Stimulated activated CD8-positive, alpha-beta memory T cell treated with anti-CD3 and anti-CD28 coated beads, Interleukin-2, amount 100 ng/mL, for 1 hour (primary cell): ENCODE results near the gene PSKH1.
"Not testable (repeated sequence)": the region's sequence is repeated elsewhere in the genome, so short reads cannot be mapped to it uniquely, and the experiment has no call there.

ENCODE experiments used
- DNase-seq, 2 donors: peaks; one replicate each; pipeline ENCODE4 v3.0.0-alpha.2; 2020; ENCODE audit warnings: low read depth in 2 of 2

Gene PSKH1

DNA sequence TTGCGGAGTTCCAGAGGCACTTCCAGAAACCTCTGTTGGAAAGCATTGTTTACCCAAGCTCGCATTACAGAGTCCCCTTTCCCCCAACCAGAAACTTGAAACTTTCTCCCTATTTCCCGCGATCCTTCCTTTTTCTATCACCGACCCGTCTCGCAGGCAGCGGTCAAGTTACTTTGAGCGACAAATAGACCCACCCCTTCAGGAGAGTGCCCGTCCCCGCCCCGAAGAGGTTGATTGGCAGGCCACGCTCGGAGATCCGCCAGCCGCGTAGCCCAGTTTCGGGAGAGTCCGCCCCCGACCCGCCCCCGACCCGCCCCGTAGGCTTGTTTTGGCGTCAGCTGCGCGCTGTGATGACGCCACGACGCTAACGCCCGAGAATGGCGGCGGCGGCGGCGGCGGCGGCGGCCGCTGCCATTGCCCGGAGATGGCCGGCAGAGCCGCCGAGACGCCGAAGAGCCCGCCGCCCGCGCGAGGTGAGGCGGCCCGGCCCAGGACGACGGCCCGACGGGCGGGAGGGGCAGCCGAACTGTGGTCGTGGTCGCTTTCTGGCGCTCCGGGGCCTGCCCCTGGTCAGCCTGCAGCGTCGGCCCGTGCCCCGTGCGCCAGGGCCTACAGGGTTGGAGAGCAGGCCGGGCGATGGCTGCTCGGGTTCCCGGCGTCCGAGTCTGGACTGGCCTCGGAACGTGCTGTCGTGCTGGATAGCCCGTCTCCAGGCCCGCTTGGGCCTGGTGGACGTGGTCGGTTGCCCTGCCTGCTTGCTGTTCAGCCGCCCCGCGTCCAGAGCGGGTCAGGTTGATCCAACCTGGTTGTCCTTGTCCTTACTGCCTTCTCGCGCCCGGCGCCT lies at the start of gene PSKH1:
Gene PSKH1, plus strand, starts transcription at position 356 of the 844 bp plus-strand sequence. CDS start 15,496 bp downstream, outside the sequence.
- DNase-seq, result peak; percentile 83 to 89

GRCh38 chr16:67843343-67843765 lies 49.7 kb upstream of the PSKH1 start:
- DNase-seq, result no peak

DNA sequence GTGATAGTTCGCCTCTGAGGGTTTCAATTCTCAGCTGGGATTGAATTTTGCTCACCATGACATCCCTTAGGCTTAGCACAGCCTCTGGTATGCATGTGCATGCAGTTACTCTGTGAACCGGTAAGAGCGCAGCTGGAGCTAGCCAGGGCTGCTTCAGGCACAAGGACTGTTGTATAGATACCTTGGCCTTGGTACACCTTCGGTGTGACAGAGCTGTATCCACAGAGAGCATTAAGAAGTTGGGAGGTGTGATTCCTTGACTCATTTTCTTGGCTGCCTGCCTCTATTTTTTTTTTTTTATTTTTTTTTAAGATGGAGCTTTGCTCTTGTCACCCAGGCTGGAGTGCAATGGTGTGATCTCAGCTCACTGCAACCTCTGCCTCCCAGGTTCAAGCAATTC lies 48.6 kb upstream of the PSKH1 start:
- no peak for DNase-seq

GRCh38 chr16:67845291-67846062 lies 47.6 kb upstream of the PSKH1 start:
- DNase-seq, result no peak

DNA sequence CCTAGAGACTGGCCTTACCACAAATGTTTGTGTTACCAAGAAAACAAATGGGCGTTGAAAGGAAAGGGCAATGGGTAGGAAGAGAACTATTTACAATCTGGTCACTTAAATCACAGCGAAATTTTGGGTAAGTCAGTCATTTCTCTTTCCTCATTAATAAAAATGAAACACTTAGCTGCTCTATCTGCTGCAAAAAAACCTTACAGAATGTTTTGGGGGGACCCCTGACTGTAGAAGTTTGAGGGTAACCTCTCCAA lies 47.1 kb upstream of the PSKH1 start:
- DNase-seq, result no peak

DNA sequence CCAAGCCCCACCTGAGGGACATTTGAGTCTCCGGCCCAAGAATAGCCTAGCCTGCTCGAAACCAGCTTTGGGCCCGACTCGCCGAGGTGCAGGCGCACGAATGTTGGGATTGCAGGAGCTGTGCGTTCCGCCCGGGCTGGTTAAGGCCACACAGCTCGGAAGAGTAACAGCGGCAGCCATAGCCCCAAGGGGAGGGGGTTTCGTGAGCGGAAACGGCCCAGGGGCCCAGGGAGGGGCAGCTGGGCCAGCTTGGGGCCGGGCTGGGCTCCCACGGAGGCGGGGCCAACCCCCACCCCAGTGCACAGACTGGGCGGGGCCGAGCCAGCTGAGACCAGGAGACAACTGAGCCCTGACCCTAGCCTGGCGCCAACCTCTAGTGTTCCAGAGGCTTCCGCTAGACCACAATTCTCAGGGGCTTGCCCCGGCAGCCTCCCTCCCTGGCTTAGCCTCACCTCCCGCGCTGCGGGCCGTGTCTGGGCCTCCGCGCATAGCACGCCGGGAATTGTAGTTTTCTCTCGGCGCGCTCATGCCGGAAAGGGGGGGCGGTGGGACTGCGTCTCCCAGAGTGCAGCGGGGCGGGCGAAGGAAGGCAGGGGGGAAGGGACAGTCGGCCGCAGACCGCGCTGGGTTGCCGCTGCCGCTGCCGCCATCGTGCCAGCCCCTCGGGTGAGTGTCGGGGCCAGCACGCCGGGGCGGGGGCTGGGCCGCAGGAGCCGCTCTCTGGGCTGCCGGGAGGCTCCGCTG lies 46.6 kb upstream of the PSKH1 start, which contains the start of gene NUTF2:
Gene NUTF2, plus strand, starts transcription at position 614 of the 744 bp plus-strand sequence. CDS start 18,198 bp downstream, outside the sequence.
- DNase-seq, result peak; percentile 84 to 90

GRCh38 chr16:67847064-67847861 lies 45.8 kb upstream of the PSKH1 start, which contains the start of gene CENPT:
CENPT (minus strand) TSS chr16:67847693; CDS start chr16:67833859, 13,834 bp downstream.
- DNase-seq, result no peak

DNA sequence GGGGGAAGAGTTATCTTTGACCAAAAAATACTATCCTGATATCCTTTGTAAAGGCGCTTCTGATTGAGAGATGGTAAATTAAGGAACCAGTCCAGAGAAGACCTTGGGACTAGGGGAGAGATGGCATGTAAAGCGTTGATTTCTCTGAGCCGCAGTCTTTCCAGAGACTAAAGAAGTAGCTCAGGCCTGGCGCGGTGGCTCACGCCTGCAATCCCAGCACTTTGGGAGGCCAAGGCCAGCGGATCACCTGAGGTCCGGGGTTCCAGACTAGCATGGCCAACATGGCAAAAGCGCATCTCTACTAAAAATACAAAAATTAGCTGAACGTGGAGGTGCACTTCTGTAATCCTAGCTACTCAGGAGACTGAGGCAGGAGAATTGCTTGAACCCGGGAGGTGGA lies 44.9 kb upstream of the PSKH1 start:
- no peak for DNase-seq

DNA sequence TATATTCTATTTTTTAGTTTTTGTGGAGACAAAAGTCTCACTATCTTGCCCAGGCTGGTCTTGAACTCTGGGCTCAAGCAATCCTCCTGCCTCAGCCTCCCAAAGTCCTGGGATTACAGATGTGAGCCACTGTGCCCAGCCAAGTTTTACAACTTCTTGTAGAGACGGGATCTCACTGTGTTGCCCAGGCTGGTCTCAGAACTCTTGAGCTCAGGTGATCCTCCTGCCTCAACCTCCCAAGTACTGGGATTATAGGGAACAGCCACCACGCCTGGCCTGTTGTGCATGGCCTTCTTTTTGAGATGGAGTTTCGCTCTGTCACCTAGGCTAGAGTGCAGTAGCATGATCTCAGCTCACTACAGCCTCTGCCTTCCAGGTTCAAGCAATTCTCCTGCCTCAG lies 39.4 kb upstream of the PSKH1 start:
- no peak for DNase-seq

GRCh38 chr16:67855789-67856188 lies 37.3 kb upstream of the PSKH1 start:
- no peak for DNase-seq

DNA sequence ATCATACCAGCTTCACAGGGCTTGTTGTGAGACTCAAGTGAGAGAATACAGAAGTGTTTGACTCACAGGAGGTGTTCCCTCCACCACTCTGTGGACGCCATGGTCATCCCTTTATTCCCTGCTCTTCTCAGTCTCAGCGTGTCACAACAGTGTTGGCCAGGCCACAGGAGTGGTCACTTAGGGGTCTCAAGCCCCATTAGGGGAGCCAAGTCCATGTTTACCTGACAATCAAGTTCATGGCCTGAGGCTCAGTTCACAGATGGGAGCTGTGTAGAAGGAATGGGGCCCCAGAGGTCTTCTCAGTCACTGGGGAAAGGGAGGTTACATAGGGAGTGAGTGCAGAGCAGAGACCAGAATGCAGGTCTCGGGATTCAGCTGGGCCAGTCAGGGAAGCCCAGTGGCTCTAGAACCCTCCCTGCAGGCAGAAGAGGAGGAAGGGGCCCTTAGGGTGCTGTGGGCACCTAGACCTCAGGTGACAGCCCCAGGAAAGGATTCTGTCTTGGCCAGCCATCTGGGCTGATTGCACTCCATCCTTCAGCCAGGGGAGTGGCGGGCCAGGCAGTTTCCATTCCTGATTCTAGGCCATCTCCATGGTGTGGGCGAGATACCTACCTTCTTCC lies 36.0 kb upstream of the PSKH1 start:
- DNase-seq, result no peak

DNA sequence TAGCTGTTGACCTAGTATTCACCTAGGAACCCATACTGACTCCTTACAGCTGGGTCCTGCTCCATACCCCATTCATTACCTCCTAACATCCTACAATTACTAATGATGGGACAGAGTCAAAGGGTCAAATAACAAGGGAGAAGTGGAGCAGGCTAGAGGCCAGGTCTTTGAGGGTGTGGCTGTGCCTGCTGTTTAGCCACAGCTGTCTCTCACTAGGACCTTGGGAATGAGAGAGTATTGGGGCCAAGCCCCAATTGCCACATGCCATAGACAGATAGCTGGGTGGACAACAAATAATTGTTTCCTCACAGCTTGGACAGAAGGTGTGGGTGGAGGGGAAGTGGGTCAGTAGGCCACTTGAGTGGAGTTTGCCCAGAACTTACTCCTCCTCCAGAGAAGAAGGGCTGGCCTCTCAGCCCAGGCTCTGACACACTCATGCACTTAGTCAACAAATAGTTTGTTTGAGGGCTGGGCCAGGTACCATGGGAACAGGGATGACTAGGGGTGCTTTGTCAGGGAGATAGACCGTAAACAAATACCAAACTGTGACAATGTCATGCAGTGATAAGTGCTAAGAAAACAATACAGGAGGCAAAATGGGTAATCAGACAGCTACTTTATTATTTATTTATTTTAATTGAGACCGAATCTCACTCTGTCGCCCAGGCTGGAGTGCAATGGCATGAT lies 35.4 kb upstream of the PSKH1 start:
- DNase-seq, result no peak

- DNase-seq, result no peak
Observed at GRCh38 chr16:67858500-67858899, 34.6 kb upstream of the PSKH1 start.

DNA sequence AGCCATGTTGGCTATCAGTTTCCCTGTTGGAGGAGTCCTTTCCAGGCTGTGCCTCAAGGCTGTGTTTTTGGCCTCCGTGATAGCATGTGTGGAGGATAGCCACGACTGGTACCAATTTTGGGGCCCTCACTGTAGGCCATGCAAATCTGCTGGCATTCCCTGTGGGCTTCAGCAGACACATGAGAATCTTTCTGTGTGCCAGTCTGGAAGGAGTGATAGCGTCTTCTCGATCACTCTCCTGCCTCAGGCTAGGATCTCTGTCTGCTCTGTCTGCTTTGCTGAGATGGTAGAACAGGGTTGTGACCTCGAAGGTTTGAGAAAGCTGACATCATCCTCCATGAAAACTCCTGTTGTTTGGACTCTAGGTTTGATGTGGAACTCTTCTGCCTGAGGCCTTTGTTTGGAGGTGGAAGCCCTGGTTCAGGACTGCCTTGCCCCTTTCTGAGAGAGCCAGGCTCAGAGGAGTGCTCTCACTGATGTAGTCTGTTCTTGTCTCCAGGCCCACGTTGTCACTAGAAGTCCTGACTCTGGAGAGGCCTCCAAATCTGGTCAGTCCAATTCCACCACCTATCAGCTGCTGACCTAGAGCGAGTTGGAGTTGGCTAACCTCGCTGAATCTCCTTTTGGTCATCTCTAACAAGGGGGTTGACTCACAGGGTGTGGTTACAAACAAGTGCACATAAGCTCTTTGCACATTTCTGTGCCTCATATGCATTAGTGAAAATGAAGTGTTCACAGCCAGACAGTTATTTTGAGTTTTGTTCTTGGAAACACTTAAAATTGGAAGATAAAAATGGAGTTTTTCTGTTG lies 32.3 kb upstream of the PSKH1 start:
- no peak for DNase-seq

DNA sequence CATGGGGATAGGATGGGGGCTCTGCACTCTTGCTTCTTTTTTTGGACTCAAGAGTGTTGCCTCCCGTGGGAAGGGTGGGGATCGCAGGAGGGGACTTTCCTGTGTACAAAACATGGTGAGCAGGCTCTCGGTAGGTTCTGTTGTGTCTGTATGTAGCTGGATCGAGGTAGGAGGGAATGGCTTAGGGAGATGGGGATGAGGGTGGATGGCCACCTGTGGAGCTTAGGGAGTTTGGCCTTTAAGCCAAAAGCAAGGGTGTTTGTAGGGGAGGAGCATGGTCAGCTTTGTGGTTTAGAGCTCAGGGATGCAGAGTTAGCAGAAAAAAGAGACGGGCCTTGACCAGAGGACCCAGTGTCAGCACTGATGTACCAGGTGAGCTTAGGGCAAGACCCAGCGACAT lies 31.2 kb upstream of the PSKH1 start:
- no peak for DNase-seq

GRCh38 chr16:67862623-67863583 lies 30.2 kb upstream of the PSKH1 start:
- DNase-seq, result no peak

GRCh38 chr16:67864044-67864443 lies 29.0 kb upstream of the PSKH1 start:
- not testable (repeated sequence) for DNase-seq

DNA sequence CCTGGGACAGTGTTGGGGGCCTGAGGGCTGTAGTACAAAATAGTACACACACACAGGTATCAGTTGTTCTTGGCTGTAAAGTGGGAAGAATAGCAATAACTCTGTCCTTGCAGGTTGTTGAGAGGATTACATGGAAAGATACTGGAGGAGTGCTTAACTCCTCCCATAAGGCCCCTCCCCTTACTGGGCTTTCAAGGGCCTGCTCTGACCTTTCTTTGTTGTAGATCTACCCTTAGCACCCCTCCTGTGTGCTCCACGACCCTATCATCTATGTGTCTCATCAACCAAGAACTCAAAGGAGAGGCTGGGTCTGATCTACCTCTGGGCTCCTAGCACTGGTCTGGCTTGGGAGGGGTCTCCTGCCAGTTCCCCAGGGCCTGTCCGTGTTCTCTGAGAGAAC lies 28.5 kb upstream of the PSKH1 start:
- DNase-seq, result no peak
